GDM1 (cell line): Measurements from ENCODE around the gene GALNT18.

Experiments
- DNase-seq: peaks from one replicate; lab custom pipeline; 2025; lab: John Stamatoyannopoulos, UW

GALNT18 gene

GRCh38 chr11:11236498-11237059, 385.2 kb downstream of the GALNT18 start:
- DNase-seq: no peak

DNA sequence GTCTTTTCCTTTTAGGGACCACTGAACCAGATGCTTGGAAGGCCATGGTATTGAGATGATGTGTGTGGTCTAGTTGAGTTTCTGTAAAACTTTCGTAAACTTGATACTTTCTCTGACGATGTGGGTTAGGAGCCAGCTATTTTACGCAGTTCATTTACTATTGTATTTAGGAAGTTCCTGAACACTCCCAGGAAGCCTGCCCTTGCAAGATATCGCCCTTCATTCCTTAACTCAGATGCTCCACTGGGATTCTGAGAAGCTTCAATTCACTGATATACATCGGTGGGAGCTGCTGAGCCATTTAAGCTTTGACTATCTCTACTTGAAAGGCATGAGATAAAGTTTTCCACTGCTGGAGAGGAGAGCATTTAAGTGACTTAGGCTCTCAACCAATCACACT, 390.0 kb downstream of the GALNT18 start:
- DNase-seq: no peak

DNA sequence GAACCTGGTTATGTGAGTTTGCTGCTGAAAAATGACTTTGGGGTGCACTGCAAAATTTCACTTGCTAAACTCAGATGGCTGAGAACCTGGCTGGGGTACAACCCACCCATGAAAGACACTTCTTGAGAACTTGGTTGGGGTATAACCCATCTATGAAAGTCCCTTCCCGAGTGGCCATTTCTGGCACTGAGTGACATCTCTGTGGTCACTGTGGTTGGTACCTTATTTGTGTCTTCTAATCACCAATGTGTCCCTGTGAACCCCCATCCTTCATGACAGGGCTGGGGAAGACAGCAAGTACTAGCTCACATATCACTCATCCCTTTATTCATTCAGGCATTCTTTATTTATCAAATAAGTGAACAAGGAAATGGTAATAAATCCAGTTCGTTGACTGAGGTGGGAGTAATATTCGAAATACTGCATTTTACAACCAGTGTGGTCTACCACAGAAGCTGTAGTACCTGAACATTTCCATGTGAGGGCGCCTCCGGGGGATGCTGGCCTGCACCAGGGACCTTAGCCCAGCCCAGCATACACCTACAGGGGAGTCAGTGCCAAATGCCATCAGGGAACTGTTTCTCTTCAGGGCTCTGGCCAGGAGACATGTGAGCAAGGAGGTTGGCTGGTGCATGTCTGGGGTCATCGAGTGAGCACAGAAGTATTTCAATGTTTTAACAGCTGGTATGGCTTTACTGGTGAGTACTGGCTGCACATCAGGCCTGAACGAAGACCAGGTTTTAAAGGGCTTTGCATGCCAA, 390.8 kb downstream of the GALNT18 start:
- no peak for DNase-seq

DNA sequence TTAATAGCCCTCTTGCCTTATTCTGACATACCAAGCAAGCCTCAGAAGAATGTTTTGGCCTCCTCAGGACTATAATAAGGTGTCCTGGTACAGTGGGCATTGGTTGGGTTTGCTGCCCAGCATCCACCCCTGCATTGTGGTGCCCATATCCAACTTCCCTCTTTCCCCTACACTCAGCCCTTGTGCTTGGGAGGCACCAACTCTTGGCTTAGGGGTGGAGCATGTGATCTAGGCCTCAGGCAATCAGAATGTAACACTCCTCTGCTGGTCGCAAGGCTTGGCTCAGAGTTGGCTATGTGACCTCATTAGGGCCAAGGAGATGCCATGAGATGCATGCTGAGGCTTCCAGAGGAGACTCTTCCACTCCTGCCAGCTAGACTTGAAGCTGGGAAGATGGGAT, 391.7 kb downstream of the GALNT18 start:
- no peak for DNase-seq

GRCh38 chr11:11229647-11230046, 392.2 kb downstream of the GALNT18 start:
- no peak for DNase-seq

- DNase-seq: no peak
Observed at GRCh38 chr11:11227296-11228085, 394.3 kb downstream of the GALNT18 start.
